Activated CD4-positive, alpha-beta T cell treated with anti-CD3 and anti-CD28 coated beads, Interleukin-2, amount 10 ng/mL, durations not matched to agents 7 days and 5 days (primary cell): Measurements from ENCODE around the gene RPRD1A. TPM values are rescaled to one million over a fixed set of nuclear protein-coding genes. Genes with fewer than 3 reads are reported as not detected.
"Not testable (repeated sequence)": the region's sequence is repeated elsewhere in the genome, so short reads cannot be mapped to it uniquely, and the experiment has no call there.

Experiments used
- CTCF ChIA-PET: fragments of 350-600 bp; sonication (Branson Sonifier 250); formaldehyde crosslinking; loops from one replicate; lab custom pipeline; 2021; ENCODE audit warnings: antibody characterized with exemption; lab: Charles Lee
- POLR2A ChIA-PET: fragments of 350-600 bp; sonication (Branson Sonifier 250); formaldehyde crosslinking; loops from one replicate; lab custom pipeline; 2021; ENCODE audit warnings: antibody characterized with exemption; lab: Charles Lee
- DNase-seq: peaks from one replicate; pipeline ENCODE4 v3.0.0-alpha.2; 2020
- H3K27ac Mint-ChIP-seq: one replicate; pipeline ENCODE4 v1.8.0; 2021; ENCODE audit warnings: mild to moderate bottlenecking, moderate library complexity, mixed read lengths
- H3K27me3 Mint-ChIP-seq: one replicate; pipeline ENCODE4 v1.8.0; 2021; ENCODE audit warnings: mixed read lengths
- H3K36me3 Mint-ChIP-seq: one replicate; pipeline ENCODE4 v1.8.0; 2021; ENCODE audit warnings: low read depth, mixed read lengths
- H3K4me1 Mint-ChIP-seq: one replicate; pipeline ENCODE4 v1.8.0; 2021; ENCODE audit warnings: mixed read lengths
- H3K4me3 Mint-ChIP-seq: one replicate; pipeline ENCODE4 v1.8.0; 2021; ENCODE audit warnings: mild to moderate bottlenecking, moderate library complexity, mixed read lengths
- H3K9me3 Mint-ChIP-seq: one replicate; pipeline ENCODE4 v1.8.0; 2021; ENCODE audit warnings: mixed read lengths
- total RNA-seq, 2 experiments: library from RNA; stranded (reverse); gene quantifications; one replicate each; pipeline ENCODE4 v1.2.3, GENCODE V29; 2021

RPRD1A gene
- total RNA-seq, 2 experiments from 2014 or later: 29.2 to 29.4 TPM

DNA sequence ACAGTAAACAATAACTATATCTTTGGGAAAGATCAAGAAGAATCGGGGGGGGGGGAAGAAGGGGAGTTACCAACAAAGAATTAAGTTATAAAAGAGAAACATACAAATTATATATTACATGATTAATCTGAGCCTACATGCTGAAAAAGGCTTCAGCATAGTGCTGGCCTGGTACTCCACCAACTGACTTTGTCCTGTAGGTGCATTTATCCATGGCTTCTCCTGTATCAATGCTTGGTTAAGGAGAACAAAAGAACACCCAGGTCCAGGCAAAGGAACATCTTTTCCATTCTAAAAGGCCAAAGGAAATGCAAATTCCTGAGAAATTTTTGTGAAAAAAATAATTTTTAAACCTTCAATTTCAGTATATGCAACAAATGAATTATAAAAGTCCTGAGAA, 24.2 kb downstream of the RPRD1A start:
- Mint-ChIP-seq H3K36me3 (peaks cover 37% of the 10 kb centered on the region), H3K9me3 (peaks cover 14% of the 10 kb centered on the region), H3K27ac (no peak overlapping the region), H3K27me3 (no peaks in the 10 kb centered on the region), H3K4me1 (peaks cover 16% of the 10 kb centered on the region), H3K4me3 (no peak overlapping the region)
- POLR2A ChIA-PET: no interaction called here
- CTCF ChIA-PET: no interaction called here
- DNase-seq: no peak

DNA sequence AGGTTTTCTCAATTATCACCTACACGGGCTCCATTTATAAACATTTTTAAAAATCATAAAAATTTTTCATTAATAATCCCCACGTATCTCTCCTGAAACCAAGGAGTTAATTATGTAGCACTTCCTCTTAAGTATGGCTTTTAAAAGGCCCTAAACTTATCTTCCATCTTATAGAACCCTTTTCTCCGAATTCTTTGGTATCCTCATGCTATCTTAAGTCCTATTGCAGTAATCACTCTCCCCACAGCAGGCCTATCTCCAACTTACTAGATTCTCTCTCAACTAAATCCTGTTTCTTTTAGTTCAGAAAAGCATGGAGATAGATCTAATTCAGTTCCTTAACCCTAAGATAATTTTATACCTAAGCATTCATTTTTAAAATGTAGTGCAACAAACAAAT, 26.2 kb downstream of the RPRD1A start:
- Mint-ChIP-seq H3K4me3 (no peak overlapping the region), H3K36me3 (peaks cover 41% of the 10 kb centered on the region), H3K27ac (no peak overlapping the region), H3K4me1 (peaks cover 13% of the 10 kb centered on the region), H3K27me3 (no peaks in the 10 kb centered on the region), H3K9me3 (peaks cover 19% of the 10 kb centered on the region)
- CTCF ChIA-PET: no interaction called here
- POLR2A ChIA-PET: no interaction called here
- no peak for DNase-seq

DNA sequence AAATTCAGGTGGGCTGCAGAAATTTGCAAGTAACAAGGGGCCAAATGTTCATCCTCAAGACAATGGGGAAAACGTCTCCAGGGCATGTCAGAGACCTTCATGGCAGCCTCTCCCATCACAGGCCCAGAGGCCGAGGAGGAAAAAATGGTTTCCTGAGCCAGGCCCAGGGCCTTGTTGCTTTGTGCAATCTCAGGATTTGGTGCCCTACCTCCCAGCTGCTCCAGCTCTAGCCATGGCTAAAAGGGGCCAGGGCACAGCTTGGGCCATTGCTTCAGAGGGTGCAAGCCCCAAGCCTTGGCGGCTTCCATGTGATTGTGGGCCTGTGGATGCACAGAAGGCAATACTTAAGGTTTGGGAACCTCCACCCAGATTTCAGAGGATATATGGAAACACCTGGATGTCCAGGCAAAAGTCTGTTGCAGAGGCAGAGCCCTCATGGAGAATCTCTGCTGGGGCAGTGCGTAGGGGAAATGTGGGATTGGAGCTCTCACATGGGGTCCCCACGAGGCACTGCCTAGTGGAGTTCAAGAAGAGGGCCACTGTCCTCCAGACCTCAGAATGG, 29.2 kb downstream of the RPRD1A start:
- no peak overlapping the region for H3K27ac Mint-ChIP-seq
- no peak for DNase-seq
- POLR2A ChIA-PET: no interaction called here
- H3K27me3 Mint-ChIP-seq: no peaks in the 10 kb centered on the region
- H3K36me3 Mint-ChIP-seq: peaks cover 40% of the 10 kb centered on the region
- peaks cover 19% of the 10 kb centered on the region for H3K4me1 Mint-ChIP-seq
- no peak overlapping the region for H3K4me3 Mint-ChIP-seq
- H3K9me3 Mint-ChIP-seq: peaks cover 19% of the 10 kb centered on the region
- CTCF ChIA-PET: no interaction called here

DNA sequence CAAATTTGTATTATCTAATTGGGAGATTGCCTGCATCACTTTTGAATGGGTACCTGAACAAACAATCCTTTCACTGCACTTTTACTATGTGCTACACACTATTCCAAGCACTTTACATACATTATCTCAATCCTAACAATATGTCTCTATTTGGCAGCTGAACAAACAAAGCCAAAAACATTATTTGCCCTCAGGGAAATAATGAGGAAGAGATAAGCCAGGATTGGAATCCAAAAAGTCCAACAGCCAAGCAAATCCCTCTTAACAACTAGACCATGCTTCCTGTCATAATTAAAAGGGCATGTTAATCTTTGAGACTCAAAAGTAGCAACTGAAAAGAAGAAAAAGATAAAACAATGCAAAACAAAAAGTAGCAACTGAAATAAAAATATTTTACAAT, 32.1 kb downstream of the RPRD1A start:
- no peak overlapping the region for H3K4me3 Mint-ChIP-seq
- H3K9me3 Mint-ChIP-seq: peaks cover 19% of the 10 kb centered on the region
- H3K4me1 Mint-ChIP-seq: peaks cover 15% of the 10 kb centered on the region
- DNase-seq: no peak
- ChIA-PET CTCF (no interaction called here), POLR2A (no interaction called here)
- H3K36me3 Mint-ChIP-seq: peaks cover 39% of the 10 kb centered on the region
- no peak overlapping the region for H3K27ac Mint-ChIP-seq
- H3K27me3 Mint-ChIP-seq: no peaks in the 10 kb centered on the region

DNA sequence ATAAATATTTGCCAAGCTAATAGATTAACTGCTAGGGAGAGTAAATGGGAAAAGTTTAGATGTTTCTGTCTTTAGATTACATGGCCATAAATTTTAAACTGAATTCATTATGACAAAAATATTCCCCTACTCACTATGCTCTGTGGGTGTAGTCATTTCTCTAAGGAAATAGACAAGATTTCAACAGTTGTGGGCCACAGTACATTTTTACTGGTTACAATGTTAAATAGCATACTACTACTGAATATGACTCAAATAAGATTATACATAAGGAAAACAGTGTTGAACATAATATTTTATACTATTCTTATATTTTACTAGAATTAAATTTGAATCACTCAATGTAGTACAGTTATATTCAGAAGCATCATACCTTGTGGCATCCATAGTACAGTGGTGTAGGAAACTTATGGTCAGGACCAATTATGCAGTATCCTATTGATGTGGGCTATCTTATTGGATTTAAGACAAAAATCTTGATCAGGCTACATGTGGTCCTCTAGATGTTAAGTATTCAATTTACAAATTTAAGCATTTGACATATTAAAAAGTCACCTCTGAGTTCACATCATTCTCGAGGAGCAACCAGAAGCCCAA, 33.0 kb downstream of the RPRD1A start:
- DNase-seq: no peak
- ChIA-PET POLR2A (no interaction called here), CTCF (no interaction called here)
- Mint-ChIP-seq H3K9me3 (peaks cover 16% of the 10 kb centered on the region), H3K36me3 (peaks cover 35% of the 10 kb centered on the region), H3K27ac (no peak overlapping the region), H3K4me1 (peaks cover 15% of the 10 kb centered on the region), H3K4me3 (no peak overlapping the region), H3K27me3 (no peaks in the 10 kb centered on the region)

DNA sequence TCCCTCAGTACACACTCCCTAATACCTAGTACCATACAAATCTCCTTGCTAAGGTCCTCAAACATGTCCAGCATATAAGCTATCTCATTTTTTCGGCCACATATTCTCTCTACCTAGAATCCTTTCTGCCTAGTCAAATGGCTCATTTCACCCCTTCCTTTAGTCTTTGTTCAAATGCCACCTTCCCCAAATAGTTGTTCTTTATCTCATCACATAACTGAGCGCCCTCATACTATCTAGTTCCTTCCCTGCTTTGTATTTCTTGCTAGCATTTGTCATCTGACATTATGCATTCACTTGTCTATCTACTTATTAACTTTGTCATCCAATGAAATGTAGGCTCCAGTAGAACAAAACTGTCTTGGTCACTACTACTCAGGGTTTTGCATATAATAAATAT, 35.5 kb downstream of the RPRD1A start:
- H3K4me3 Mint-ChIP-seq: no peak overlapping the region

DNA sequence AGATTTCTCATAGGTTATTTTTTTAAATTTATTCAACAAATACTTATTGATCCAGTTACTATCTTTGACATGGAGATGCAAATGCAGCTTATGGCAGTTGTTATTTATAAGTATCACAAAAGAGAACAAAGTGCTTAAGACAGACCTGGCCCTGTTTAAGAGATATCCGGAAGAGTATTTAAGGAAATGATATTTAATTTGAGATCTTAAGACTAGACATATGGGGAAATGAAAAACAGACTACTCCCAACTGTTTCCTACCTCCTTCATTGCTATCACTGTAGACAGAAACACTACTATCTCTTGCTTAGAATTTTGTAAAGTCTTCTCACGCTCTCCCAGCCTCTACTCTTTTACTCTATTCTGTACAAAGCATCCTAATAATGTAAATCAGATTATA, 36.0 kb downstream of the RPRD1A start:
- no peak for DNase-seq
- Mint-ChIP-seq H3K27me3 (no peaks in the 10 kb centered on the region), H3K36me3 (peaks cover 23% of the 10 kb centered on the region), H3K9me3 (no peaks in the 10 kb centered on the region), H3K4me1 (peaks cover 21% of the 10 kb centered on the region), H3K27ac (no peak overlapping the region), H3K4me3 (no peak overlapping the region)
- CTCF ChIA-PET: interaction anchor here (1.1 to 1.6 kb wide), 3 partner anchors 10 to 37 kb away, joined by 3 to 4 read pairs (median 3); no protein-coding TSS in a partner anchor
- POLR2A ChIA-PET: no interaction called here

More for the DNA sequence above, 35.5 kb downstream of the RPRD1A start:
- ChIA-PET POLR2A (no interaction called here), CTCF (interaction anchor here (1.1 to 1.6 kb wide), 3 partner anchors 11 to 38 kb away, joined by 3 to 4 read pairs (median 3); no protein-coding TSS in a partner anchor)
- Mint-ChIP-seq H3K9me3 (peaks cover under 1% of the 10 kb centered on the region), H3K27me3 (no peaks in the 10 kb centered on the region), H3K4me1 (peaks cover 21% of the 10 kb centered on the region), H3K36me3 (peaks cover 23% of the 10 kb centered on the region), H3K27ac (no peak overlapping the region)
- no peak for DNase-seq

DNA sequence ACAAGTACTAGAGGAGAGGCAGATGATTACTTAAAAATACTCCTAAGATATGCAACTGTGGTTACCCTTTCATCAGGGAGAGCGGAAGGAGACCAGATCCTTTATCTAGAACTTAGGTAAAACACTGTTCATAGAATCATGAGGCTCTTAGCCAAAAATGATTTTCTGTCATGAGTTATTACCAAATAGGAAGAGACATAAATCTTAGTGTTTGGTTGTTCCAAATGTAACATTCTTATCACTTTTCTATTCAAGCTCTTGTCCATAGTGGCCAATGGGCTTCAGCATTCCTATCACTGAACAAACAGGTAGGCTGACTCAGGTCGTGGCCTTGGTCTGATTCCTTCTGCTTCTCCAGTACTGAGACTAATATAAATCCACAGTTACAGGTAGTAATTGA, 38.5 kb downstream of the RPRD1A start:
- H3K27me3 Mint-ChIP-seq: no peaks in the 10 kb centered on the region
- peaks cover 16% of the 10 kb centered on the region for H3K4me1 Mint-ChIP-seq
- POLR2A ChIA-PET: no interaction called here
- peaks cover 32% of the 10 kb centered on the region for H3K36me3 Mint-ChIP-seq
- no peak overlapping the region for H3K4me3 Mint-ChIP-seq
- DNase-seq: no peak
- CTCF ChIA-PET: interaction anchor here (1.1 kb wide), 1 partner anchor 71 kb away, joined by 3 read pairs; no protein-coding TSS in a partner anchor
- no peaks in the 10 kb centered on the region for H3K9me3 Mint-ChIP-seq
- H3K27ac Mint-ChIP-seq: peak overlapping the region; percentile 52

DNA sequence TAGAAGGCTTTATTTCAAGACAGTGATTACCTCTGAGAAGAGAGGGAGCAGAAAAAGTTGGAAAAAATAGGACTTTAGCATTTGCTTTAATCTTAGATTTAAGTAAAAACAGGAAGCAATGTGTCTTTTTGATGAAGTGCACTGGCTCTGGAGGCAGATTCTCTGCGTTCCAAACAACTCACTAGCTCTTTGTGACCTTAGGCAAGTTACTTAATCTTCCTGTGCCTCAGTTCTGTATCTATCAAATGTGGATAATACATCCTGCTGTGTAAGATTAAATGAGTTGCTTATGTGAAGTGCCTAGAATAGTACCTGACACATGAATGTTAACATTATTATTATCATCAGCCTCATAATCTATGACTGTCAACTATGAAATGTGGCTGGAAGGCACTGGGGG, 42.3 kb downstream of the RPRD1A start:
- ChIA-PET CTCF (interaction anchor here (0.7 kb wide), 1 partner anchor 509 kb away, joined by 3 read pairs; no protein-coding TSS in a partner anchor), POLR2A (no interaction called here)
- no peak for DNase-seq
- Mint-ChIP-seq H3K36me3 (peaks cover 28% of the 10 kb centered on the region), H3K27me3 (no peaks in the 10 kb centered on the region), H3K27ac (no peak overlapping the region), H3K4me3 (no peak overlapping the region), H3K4me1 (peaks cover 7% of the 10 kb centered on the region), H3K9me3 (no peaks in the 10 kb centered on the region)

DNA sequence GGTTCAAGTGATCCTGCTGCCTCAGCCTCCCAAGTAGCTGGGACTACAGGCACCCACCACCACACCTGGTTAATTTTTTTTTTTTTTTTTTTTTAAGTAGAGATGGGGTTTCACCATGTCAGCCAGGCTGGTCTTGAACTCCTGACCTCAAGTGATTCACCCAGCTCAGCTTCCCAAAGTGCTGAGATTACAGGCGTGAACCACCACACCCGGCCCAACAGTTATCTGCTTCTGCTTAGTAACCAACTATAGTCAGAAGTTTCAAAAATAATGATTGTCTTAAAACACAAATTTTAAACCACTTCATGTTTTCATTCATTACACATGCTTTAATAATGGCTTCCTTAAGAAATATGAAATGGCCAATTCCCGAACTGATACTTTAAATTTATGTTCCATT, 43.1 kb downstream of the RPRD1A start:
- CTCF ChIA-PET: interaction anchor here (0.7 kb wide), 1 partner anchor 508 kb away, joined by 3 read pairs; no protein-coding TSS in a partner anchor
- H3K4me1 Mint-ChIP-seq, H3K9me3 Mint-ChIP-seq, H3K4me3 Mint-ChIP-seq, H3K27me3 Mint-ChIP-seq, H3K27ac Mint-ChIP-seq, POLR2A ChIA-PET, DNase-seq: not testable (repeated sequence)
- peaks cover 24% of the 10 kb centered on the region for H3K36me3 Mint-ChIP-seq

DNA sequence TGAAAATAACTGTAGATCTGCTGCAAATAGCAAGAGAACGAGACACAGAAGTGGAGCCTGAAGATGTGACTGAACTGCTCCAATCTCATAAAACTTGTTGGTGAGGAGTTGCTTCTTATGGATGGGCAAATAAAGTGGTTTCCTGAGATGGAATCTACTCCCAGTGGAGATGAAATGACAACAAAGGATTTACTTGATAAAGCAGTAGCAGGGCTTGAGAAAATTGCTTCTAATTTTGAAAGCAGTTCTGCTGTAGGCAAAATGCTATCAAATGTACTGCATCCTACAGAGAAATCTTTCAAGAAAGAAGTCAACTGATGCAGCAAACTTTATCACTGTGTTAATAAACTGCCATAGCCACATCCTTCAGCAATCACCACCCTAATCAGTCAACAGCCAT, 44.0 kb downstream of the RPRD1A start:
- H3K4me3 Mint-ChIP-seq: no peak overlapping the region
- no peaks in the 10 kb centered on the region for H3K9me3 Mint-ChIP-seq
- peaks cover 16% of the 10 kb centered on the region for H3K36me3 Mint-ChIP-seq
- no peak overlapping the region for H3K27ac Mint-ChIP-seq
- no peak for DNase-seq
- no peaks in the 10 kb centered on the region for H3K4me1 Mint-ChIP-seq
- CTCF ChIA-PET: no interaction called here
- H3K27me3 Mint-ChIP-seq: no peaks in the 10 kb centered on the region
- POLR2A ChIA-PET: no interaction called here

DNA sequence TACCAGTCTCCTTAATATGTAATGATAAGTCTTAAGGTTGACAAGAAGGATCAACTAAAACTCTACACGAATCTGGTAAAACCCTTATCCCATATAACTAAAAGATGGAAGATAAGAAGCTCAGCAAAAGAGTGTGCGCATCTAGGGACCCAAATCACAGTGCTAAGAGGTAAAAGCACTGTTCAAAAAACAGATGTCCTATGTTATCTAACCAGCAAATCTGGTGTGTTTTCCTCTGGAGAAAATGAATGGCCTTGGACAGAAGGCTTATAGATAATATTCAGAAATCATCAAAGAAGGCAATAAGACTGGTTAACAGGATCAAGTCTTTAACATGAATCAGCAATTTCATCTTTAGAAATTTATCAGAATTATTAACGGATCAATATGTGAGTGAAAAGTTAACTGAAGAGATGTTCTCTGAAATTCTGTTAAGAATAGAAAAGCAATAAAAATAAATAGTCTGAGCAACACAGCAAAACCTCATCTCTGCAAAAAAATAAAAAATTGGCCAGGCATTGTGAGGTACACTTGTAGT, 47.1 kb downstream of the RPRD1A start:
- H3K9me3 Mint-ChIP-seq: no peaks in the 10 kb centered on the region
- no peak overlapping the region for H3K4me3 Mint-ChIP-seq
- no peak overlapping the region for H3K27ac Mint-ChIP-seq
- CTCF ChIA-PET: interaction anchor here (1.9 kb wide), 1 partner anchor 12 kb away, joined by 4 read pairs; no protein-coding TSS in a partner anchor
- POLR2A ChIA-PET: no interaction called here
- peaks cover 7% of the 10 kb centered on the region for H3K36me3 Mint-ChIP-seq
- no peak for DNase-seq
- no peaks in the 10 kb centered on the region for H3K4me1 Mint-ChIP-seq
- H3K27me3 Mint-ChIP-seq: no peaks in the 10 kb centered on the region

DNA sequence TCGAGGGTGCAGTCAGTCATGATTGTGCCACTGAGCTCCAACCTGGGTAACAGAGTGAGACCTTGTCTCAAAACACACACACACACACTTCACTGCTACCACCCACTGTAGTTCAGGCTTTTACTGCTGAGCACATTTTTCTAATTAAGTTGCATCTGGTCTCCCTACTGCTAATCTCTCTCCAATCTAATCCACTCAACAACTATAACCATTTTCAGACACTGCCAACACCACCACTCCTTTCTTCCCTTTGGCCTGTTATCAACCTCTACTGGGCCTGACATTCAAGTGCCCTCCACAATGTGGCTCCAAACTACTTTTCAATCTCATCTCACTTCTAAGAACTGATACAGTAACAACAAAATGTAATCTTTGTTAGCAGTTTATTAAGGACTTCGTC, 50.1 kb downstream of the RPRD1A start:
- no peak for DNase-seq
- Mint-ChIP-seq H3K4me1 (no peaks in the 10 kb centered on the region), H3K27me3 (no peaks in the 10 kb centered on the region), H3K36me3 (no peaks in the 10 kb centered on the region), H3K9me3 (no peaks in the 10 kb centered on the region), H3K27ac (no peak overlapping the region), H3K4me3 (no peak overlapping the region)
- POLR2A ChIA-PET: no interaction called here
- CTCF ChIA-PET: interaction anchor here (1.0 to 1.8 kb wide), 3 partner anchors 79 to 263 kb away, joined by 4 to 5 read pairs (median 4); partner anchors contain the start of genes ELP2 and SLC39A6
